Tibial nerve (tissue), 3 donors: ENCODE data around the gene ELL.

Experiments
- POLR2A ChIP-seq, 2 donors: fragments of 450-650 bp; IDR thresholded peaks; one replicate each; pipeline ENCODE4 v1.6.1; 2017; ENCODE audit warnings: antibody characterized with exemption in 2 of 2, mild to moderate bottlenecking in 2 of 2, moderate library complexity in 2 of 2
- TF ChIP-seq, protein P1 (sequence below), 5 experiments: fragments of 200-600 bp in 3 of 5; fragments of 450-650 bp in 2 of 5; sonication (generic) in 3 of 5; IDR thresholded peaks; one replicate each; pipeline ENCODE4 v1.5.1; 2016 to 2019; ENCODE audit warnings: antibody characterized with exemption in 5 of 5, mild to moderate bottlenecking in 3 of 5, moderate library complexity in 2 of 5

DNA sequence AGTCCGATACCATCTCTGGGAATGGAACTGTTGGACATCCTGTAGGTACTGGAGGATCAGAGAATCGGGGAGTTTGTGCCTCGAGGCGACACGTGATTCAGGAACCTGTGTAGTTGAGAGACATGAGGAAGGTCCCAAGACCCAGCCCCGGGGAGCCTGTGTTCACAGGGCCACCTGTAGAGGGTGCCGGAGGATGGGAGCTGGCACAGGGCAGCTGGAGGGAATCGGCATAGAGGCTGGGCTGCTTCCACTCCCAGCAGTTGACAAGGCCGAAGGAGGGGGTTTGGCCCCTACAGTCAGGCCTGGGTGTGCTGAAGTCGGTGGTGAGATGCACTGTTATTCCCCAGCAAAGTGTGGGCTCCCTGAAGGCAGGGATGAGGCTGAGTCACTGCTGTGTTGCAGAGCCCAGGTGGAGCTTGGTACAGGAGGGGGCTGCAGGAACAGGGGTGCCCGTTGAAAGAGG, 81.4 kb downstream of the ELL start:
- TF ChIP-seq, protein P1, sequence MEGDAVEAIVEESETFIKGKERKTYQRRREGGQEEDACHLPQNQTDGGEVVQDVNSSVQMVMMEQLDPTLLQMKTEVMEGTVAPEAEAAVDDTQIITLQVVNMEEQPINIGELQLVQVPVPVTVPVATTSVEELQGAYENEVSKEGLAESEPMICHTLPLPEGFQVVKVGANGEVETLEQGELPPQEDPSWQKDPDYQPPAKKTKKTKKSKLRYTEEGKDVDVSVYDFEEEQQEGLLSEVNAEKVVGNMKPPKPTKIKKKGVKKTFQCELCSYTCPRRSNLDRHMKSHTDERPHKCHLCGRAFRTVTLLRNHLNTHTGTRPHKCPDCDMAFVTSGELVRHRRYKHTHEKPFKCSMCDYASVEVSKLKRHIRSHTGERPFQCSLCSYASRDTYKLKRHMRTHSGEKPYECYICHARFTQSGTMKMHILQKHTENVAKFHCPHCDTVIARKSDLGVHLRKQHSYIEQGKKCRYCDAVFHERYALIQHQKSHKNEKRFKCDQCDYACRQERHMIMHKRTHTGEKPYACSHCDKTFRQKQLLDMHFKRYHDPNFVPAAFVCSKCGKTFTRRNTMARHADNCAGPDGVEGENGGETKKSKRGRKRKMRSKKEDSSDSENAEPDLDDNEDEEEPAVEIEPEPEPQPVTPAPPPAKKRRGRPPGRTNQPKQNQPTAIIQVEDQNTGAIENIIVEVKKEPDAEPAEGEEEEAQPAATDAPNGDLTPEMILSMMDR (IDR thresholded peaks at IDR 0.05), result peak in 1 of 5 experiments; percentile 9
- TF ChIP-seq POLR2A (IDR thresholded peaks at IDR 0.05), result no peak
